T1000 (cell line): ENCODE measurements around the gene PTGDR.

Experiments used
- DNase-seq: peaks from one replicate; lab custom pipeline; 2025; ENCODE audit warnings: mixed read lengths; lab: John Stamatoyannopoulos, UW

Gene PTGDR

DNA sequence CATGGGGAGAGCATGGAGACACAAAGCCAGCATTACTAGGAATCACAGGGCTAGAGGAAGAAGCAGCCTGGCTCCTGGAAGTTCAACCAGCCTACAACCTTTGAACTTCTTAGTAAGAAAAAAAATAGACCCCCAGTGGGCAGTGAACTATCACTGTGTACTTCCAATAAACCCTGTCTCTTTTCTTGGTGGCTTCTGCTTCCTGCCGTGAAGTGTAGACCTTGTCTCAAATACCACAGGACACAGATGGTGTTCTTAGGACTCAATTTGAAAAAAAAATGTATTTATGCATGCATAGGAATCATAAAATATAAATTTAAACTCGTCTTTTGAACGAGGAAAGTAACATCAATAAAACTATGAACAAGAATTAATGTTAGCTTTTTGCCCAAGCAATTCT lies 43.0 kb downstream of the PTGDR start:
- DNase-seq, result no peak

DNA sequence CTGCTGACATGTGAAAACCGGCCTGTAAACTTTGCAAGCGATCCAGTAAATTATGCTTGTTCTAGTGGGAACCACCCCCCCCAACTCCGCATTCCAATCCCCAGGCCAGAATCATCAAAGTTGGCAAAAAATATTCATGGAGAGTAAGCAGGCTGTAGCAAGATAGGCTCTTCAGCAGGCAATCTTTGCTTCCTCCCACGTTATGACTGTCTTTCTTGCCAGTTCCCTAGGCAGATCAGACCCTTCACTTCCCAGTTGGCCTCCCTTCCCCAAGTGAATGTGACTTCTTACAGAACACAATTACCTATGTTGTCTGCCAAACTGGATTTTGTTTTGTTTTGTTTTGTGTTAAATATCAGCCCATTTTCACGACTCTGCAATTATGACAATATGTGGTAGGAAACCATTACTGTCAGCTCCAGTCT lies 45.4 kb downstream of the PTGDR start:
- no peak for DNase-seq

DNA sequence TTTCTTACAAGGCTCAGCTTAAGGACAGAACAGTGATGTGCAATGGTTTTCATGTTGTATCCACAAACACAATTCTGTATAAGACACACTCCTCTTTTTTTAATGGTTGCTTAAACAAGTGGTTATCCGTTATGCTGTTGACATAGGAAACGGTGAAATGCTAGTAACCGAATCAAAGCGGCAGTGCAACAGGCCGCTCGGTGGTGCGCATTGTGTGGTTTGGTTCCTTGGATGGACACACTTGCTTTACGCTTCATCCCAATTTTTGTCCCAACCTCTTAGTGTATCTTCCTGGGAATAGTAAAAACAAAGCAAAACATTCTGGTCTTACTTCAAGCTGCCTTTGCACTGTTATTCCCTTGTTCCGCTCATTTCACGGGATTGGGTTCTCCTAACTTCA lies 46.0 kb downstream of the PTGDR start:
- DNase-seq, result no peak

DNA sequence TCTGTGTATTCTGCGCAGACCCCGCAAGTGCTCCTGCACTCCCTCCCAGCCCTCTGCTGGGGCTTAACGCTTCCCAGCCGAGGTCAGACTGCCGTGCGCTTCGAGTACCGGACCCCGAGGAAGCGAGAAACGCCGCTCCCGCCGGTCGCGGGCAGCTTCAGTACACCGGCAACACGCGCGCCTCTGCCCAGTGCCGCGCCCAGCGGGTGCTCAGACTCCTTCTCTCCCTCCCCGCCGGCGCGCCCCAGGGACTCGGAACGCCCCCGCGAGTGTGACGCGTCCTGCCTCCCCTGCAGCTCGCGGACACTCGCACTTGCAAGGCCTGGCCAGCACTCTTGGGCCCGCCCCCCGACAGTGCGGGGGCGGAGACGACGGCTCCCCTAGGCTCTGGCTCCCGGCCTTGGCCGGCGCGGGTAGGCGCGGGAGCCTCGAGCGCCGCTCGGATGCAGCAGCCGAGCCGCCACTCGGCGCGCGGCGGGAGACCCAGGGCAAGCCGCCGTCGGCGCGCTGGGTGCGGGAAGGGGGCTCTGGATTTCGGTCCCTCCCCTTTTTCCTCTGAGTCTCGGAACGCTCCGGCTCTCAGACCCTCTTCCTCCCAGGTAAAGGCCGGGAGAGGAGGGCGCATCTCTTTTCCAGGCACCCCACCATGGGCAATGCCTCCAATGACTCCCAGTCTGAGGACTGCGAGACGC lies 46.6 kb downstream of the PTGDR start, which contains the start of gene PTGER2:
TSS of gene PTGER2 (plus strand) at position 410 of the 692 bp plus-strand sequence. CDS start at position 647, 237 bp downstream.
- peak; percentile 73 for DNase-seq

DNA sequence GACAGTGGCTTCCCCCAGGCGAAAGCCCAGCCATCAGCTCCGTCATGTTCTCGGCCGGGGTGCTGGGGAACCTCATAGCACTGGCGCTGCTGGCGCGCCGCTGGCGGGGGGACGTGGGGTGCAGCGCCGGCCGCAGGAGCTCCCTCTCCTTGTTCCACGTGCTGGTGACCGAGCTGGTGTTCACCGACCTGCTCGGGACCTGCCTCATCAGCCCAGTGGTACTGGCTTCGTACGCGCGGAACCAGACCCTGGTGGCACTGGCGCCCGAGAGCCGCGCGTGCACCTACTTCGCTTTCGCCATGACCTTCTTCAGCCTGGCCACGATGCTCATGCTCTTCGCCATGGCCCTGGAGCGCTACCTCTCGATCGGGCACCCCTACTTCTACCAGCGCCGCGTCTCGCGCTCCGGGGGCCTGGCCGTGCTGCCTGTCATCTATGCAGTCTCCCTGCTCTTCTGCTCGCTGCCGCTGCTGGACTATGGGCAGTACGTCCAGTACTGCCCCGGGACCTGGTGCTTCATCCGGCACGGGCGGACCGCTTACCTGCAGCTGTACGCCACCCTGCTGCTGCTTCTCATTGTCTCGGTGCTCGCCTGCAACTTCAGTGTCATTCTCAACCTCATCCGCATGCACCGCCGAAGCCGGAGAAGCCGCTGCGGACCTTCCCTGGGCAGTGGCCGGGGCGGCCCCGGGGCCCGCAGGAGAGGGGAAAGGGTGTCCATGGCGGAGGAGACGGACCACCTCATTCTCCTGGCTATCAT lies 47.3 kb downstream of the PTGDR start:
- no peak for DNase-seq

DNA sequence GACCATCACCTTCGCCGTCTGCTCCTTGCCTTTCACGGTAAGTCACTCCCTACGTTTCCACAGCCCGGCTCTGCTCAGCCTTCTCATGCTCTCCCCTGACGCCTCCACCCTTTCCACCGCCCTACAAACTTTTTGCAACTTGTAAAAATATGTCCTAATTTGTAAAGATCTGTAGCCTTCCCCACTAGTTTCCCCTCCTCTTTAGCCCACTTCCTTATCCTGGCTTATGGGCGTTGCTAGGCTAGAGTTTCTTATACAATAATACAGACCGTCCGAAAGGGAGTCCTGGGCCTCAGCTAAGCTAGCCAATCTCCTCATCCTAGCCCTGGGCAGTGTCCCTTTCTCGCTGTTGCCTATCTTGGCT lies 47.8 kb downstream of the PTGDR start:
- no peak for DNase-seq

DNA sequence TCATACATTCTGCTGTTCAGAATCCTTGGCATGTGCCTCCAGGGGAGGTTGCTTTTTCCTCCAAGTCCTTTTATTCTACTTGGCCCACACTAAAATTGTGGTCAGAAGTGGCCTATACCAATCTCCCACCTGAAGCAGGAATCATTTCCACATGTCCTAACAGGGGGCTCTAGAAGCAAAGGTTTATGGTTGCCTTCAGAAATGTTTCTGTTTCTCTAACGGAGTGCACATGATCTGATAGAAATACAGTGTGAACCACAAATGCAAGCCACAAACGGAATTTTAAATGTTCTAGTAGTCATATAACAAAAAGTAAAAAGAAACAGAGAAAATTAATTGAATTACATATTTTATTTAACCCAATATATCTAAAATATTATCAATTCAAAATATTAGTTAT lies 50.6 kb downstream of the PTGDR start:
- DNase-seq, result no peak

DNA sequence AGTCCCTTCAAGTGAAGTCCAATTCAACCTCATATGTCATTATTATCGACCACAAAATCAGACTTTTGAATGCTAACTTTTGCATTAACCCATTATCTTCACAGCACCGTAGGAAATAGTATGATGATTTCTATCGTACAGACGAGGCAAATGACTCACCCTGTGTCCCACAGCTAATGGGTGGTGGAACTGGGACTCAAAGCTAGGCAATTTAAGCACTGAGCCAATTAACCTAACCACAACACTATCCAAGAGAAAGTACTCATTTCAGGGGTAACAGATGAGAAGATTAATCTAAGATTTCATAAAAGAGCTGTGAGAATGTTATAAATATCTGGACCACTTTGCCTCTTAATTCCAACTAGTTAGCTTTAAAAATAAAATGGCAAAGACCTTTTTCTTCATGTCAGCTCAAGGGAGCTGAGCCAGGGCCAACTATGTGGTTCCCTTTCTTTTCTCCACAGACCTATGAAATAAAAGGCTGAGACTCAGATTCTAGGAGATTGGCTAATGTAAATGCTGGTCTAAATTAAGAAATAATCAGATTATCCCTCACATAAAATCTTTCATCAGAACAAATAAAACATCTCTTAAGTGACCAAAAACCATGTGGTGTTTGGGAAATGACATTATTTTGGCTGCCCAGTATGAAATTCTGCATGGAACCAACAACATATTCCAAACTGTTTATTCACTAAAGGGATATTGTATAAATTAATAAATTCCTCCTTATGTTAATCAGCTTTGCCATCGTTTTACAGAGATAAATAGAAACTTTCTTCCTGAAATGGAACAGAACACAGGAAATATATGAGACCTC lies 51.5 kb downstream of the PTGDR start:
- no peak for DNase-seq

DNA sequence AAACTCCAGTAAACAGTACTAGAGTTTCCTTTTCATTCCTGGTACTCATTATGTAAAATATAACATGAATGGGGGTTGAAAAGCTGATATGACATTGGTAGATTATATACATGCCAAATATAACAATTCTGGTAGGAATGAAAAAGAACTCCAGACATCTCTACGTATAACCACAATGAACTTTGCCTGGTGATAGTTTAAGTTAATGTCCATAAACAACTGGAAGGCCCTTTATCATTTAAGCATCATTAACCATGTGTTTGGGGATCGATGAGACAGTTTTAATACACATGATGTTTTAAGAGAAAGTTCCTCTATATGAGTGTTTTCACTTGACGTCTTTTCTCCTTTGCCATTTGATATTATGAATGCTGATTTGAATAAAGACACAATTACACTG lies 52.4 kb downstream of the PTGDR start:
- no peak for DNase-seq

DNA sequence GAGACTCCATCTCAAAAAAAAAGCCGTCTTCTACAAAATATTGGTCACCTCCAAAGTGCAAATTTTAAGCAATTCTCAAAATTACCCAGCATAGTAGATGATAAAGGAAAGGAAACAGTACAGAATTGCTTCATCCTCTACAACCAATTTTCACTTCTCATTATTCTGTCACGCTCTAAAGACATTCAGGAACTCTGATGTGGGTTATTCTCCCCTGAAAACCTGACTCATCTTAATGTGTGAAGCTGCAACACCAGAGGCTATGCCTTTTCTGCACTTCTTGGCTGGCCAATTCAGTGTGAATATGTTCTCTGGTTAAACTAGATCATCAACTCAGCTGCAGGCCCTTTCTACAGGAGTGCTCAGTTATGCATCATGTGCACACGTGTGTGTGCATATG lies 57.6 kb downstream of the PTGDR start:
- DNase-seq, result no peak

DNA sequence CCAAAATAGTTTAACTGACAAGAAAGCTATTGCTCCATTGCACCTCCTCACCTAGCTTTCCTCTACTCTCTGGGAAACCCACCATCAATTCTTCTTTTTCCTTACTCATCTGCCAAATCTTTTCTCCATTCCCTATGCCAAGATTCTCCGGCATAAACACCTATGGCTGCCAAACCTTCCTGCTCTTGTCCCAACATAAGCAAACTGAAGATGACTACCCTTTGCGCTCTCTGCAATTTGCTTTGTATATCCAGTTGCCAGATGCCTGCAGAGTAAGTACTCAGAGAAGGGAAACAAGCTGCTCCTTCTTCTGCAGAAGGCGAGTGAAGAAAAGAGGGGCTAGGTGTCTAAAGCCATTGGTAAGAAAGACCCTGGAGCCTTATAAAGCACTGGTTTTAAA lies 58.1 kb downstream of the PTGDR start:
- no peak for DNase-seq
